Fibroblast of pulmonary artery (primary cell): ENCODE data around the gene KIF26B.

ENCODE experiments used
- DNase-seq: peaks from one replicate; pipeline ENCODE4 v3.0.0-alpha.2; 2010; ENCODE audit warnings: low read depth
- H3K4me3 ChIP-seq: replicated peaks from 2 replicates; pipeline ENCODE4 v1.5.1; 2011; ENCODE audit warnings: low read depth, mild to moderate bottlenecking, control low read depth, low read length, moderate library complexity
- CTCF ChIP-seq: IDR thresholded peaks from 2 replicates; pipeline ENCODE4 v1.5.1; 2011; ENCODE audit warnings: mild to moderate bottlenecking, control low read depth, low read length, inconsistent platforms; ENCODE audit errors: missing control alignments

The KIF26B gene

GRCh38 chr1:245131026-245131393 is 23.8 kb upstream of the KIF26B start:
- H3K4me3 ChIP-seq, result no peak overlapping the region
- no peak for DNase-seq
- no peak for TF ChIP-seq CTCF

GRCh38 chr1:245132771-245133170 is 22.0 kb upstream of the KIF26B start:
- TF ChIP-seq CTCF, result no peak
- H3K4me3 ChIP-seq, result no peak overlapping the region
- no peak for DNase-seq

- DNase-seq, result no peak
- TF ChIP-seq CTCF, result no peak
- no peak overlapping the region for H3K4me3 ChIP-seq
Measured at GRCh38 chr1:245133995-245134715, 20.6 kb upstream of the KIF26B start.

- no peak overlapping the region for H3K4me3 ChIP-seq
- DNase-seq, result no peak
- TF ChIP-seq CTCF, result no peak
Measured at GRCh38 chr1:245142171-245142798, 12.5 kb upstream of the KIF26B start.

- no peak for TF ChIP-seq CTCF
- no peak overlapping the region for H3K4me3 ChIP-seq
- no peak for DNase-seq
Measured at GRCh38 chr1:245142976-245143375, 11.8 kb upstream of the KIF26B start.

GRCh38 chr1:245143849-245144248 is 10.9 kb upstream of the KIF26B start:
- no peak for DNase-seq
- H3K4me3 ChIP-seq, result no peak overlapping the region
- no peak for TF ChIP-seq CTCF

GRCh38 chr1:245148069-245148468 is 6.7 kb upstream of the KIF26B start:
- no peak for TF ChIP-seq CTCF
- H3K4me3 ChIP-seq, result no peak overlapping the region
- DNase-seq, result no peak
